Right lobe of liver (tissue), 4 donors: ENCODE measurements around the gene SLC22A23.

Experiments used
- POLR2A ChIP-seq: fragments of 450-650 bp; IDR thresholded peaks from one replicate; pipeline ENCODE4 v1.6.1; 2017; ENCODE audit warnings: antibody characterized with exemption, mild to moderate bottlenecking
- TF ChIP-seq, protein P1 (sequence below), 4 donors: fragments of 200-600 bp in 3 of 4; fragments of 450-650 bp in 1 of 4; IDR thresholded peaks; one replicate each; pipeline versions ENCODE4 v1.5.1 to v1.8.0; 2016 to 2022; ENCODE audit warnings: antibody characterized with exemption in 4 of 4, mild to moderate bottlenecking in 2 of 4
- donor health status: DM: no; HTN: no; CAD: no.
- donor health status: DM: no; HTN: no; CAD: no.
- donor health status: DM: no; HTN: yes; CAD: no.

DNA sequence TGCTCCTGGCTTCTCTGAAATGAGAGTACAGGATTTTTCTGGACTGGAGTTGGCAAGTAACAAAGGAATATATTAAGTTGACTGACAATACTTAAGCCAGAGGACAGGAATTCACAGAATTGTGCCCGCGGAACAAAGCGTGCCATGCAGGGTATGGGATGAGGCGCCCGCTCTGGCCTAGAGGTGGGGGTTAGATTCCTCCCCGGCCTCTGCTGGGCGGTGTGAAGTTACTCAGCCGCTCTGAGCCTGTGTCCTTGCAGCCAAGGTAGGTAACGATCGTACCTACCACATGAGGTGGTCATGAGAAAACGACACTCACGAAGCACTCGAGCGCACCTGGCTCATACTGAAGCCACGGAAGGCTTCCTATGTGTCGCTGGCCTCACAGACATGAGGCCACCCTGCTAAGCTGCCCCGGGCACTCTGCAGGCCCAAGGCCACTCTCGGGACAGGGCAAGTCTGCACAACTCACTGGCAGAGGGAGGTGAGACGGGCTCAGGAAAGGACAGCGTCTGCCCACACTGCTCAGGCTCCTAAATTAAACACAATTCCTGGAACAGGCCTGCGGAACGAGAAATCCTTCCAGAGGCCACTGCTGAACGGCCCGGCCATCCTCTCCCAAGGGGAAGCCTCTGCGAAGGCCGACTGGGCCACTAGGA is 127.3 kb downstream of the SLC22A23 start:
- TF ChIP-seq, protein P1, sequence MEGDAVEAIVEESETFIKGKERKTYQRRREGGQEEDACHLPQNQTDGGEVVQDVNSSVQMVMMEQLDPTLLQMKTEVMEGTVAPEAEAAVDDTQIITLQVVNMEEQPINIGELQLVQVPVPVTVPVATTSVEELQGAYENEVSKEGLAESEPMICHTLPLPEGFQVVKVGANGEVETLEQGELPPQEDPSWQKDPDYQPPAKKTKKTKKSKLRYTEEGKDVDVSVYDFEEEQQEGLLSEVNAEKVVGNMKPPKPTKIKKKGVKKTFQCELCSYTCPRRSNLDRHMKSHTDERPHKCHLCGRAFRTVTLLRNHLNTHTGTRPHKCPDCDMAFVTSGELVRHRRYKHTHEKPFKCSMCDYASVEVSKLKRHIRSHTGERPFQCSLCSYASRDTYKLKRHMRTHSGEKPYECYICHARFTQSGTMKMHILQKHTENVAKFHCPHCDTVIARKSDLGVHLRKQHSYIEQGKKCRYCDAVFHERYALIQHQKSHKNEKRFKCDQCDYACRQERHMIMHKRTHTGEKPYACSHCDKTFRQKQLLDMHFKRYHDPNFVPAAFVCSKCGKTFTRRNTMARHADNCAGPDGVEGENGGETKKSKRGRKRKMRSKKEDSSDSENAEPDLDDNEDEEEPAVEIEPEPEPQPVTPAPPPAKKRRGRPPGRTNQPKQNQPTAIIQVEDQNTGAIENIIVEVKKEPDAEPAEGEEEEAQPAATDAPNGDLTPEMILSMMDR (IDR thresholded peaks at IDR 0.05) = no peak
- TF ChIP-seq POLR2A = no peak
